Endothelial cell of umbilical vein (primary cell): ENCODE measurements around the gene BLTP3A. TPM values are rescaled to one million over a fixed set of nuclear protein-coding genes. Genes with fewer than 3 reads are reported as not detected.

ENCODE experiments used
- BruUV-seq: library from RNA; stranded (reverse); fragments of 400-500 nt; replicated peaks from 2 replicates; lab custom pipeline; 2021; lab: Mats Ljungman, UMichigan
- CTCF ChIA-PET: fragments of 300-600, 350-600 bp; sonication (Branson Sonifier 250); formaldehyde crosslinking; loops from one replicate; lab custom pipeline; 2021; ENCODE audit warnings: antibody characterized with exemption, inconsistent platforms; lab: Charles Lee
- POLR2A ChIA-PET: fragments of 300-600, 350-600 bp; sonication (Branson Sonifier 250); formaldehyde crosslinking; loops from one replicate; lab custom pipeline; 2021; ENCODE audit warnings: antibody characterized with exemption, inconsistent platforms; lab: Charles Lee
- DNase-seq: peaks from one replicate; pipeline ENCODE4 v3.0.0-alpha.2; 2011; ENCODE audit warnings: low read depth, low spot score
- FAIRE-seq: peaks from 2 replicates; lab custom pipeline; 2011; peaks lifted over from hg19 to GRCh38; lab: Jason Lieb, UNC
- H2AFZ ChIP-seq: 2 replicates; pipeline ENCODE4 v1.6.0; 2012; ENCODE audit warnings: low read depth, low read length, control low read depth, inconsistent platforms
- H3K27ac ChIP-seq: 2 replicates; pipeline ENCODE4 v1.5.1; 2011; ENCODE audit warnings: low read depth, mild to moderate bottlenecking, control low read depth, low read length, moderate library complexity; ENCODE audit not compliant: insufficient read depth
- H3K27me3 ChIP-seq, 2 experiments: 2 replicates each; pipeline versions ENCODE4 v1.6.0 to v1.6.1; 2011; ENCODE audit warnings: low read length in 2 of 2, mixed read lengths in 1 of 2; ENCODE audit not compliant: control insufficient read depth in 2 of 2, insufficient read depth in 2 of 2
- H3K36me3 ChIP-seq, 2 experiments: 2 replicates in 1 of 2; 3 replicates in 1 of 2; pipeline ENCODE4 v1.5.1; 2011; ENCODE audit warnings: low read length in 2 of 2, mild to moderate bottlenecking in 1 of 2, moderate library complexity in 1 of 2; ENCODE audit not compliant: control insufficient read depth in 2 of 2, insufficient read depth in 2 of 2; ENCODE audit errors: extremely low read depth in 1 of 2
- H3K4me1 ChIP-seq: 3 replicates; pipeline ENCODE4 v1.5.1; 2011; ENCODE audit warnings: mild to moderate bottlenecking, low read length; ENCODE audit not compliant: control insufficient read depth, insufficient read depth; ENCODE audit errors: extremely low read depth
- H3K4me2 ChIP-seq: 2 replicates; pipeline ENCODE4 v1.6.1; 2011; ENCODE audit warnings: low read length, control low read depth, mixed read lengths; ENCODE audit not compliant: insufficient read depth
- H3K4me3 ChIP-seq, 3 experiments: fragments of 200-600 bp in 1 of 3; sonication (generic), shearing (Covaris generic) in 1 of 3; replicated peaks in 1 of 3; 2 replicates each; pipeline ENCODE4 v1.5.1; 2011 to 2016; ENCODE audit warnings: control low read depth in 3 of 3, low read length in 3 of 3, mild to moderate bottlenecking in 2 of 3, inconsistent platforms in 1 of 3, low read depth in 1 of 3, moderate library complexity in 1 of 3; ENCODE audit not compliant: insufficient read depth in 1 of 3
- H3K79me2 ChIP-seq: 2 replicates; pipeline ENCODE4 v1.6.0; 2012; ENCODE audit warnings: low read length, inconsistent platforms; ENCODE audit not compliant: control insufficient read depth, insufficient read depth
- H3K9ac ChIP-seq: replicated peaks from 2 replicates; pipeline ENCODE3; 2011; ENCODE audit warnings: low read length, control low read depth; ENCODE audit not compliant: insufficient read depth; ENCODE audit errors: extremely low read depth
- H3K9me1 ChIP-seq: replicated peaks from 3 replicates; pipeline ENCODE4 v1.6.0; 2011; ENCODE audit warnings: mild to moderate bottlenecking, low read length; ENCODE audit not compliant: control insufficient read depth, insufficient read depth; ENCODE audit errors: extremely low read depth
- H3K9me3 ChIP-seq: replicated peaks from 2 replicates; pipeline ENCODE4 v1.5.1; 2012; ENCODE audit warnings: low read length, inconsistent platforms; ENCODE audit not compliant: control insufficient read depth, insufficient read depth
- H4K20me1 ChIP-seq: replicated peaks from 2 replicates; pipeline ENCODE3; 2011; ENCODE audit warnings: mild to moderate bottlenecking, low read length; ENCODE audit not compliant: control insufficient read depth, insufficient read depth; ENCODE audit errors: extremely low read depth
- EZH2 ChIP-seq: IDR thresholded peaks from 2 replicates; pipeline ENCODE4 v1.6.1; 2012; ENCODE audit warnings: borderline replicate concordance, low read depth, mild to moderate bottlenecking, moderate library complexity, low read length, inconsistent platforms; ENCODE audit not compliant: severe bottlenecking
- FOS ChIP-seq: IDR thresholded peaks from 2 replicates; pipeline ENCODE4 v1.6.1; 2011; ENCODE audit warnings: mild to moderate bottlenecking, low read length, moderate library complexity, borderline replicate concordance; ENCODE audit not compliant: insufficient read depth
- GATA2 ChIP-seq: IDR thresholded peaks from 2 replicates; pipeline ENCODE4 v1.7.0; 2011; ENCODE audit warnings: low read depth, mild to moderate bottlenecking, moderate library complexity, mixed read lengths, low read length; ENCODE audit not compliant: insufficient read length, insufficient read depth
- JUN ChIP-seq: IDR thresholded peaks from 2 replicates; pipeline ENCODE4 v1.6.1; 2011; ENCODE audit warnings: borderline replicate concordance, low read depth; ENCODE audit not compliant: insufficient read length, insufficient read depth
- MYC ChIP-seq: IDR thresholded peaks from one replicate; pipeline ENCODE4 v1.6.1; 2011; ENCODE audit warnings: mild to moderate bottlenecking, low read depth, low read length
- POLR2A ChIP-seq: IDR thresholded peaks from 2 replicates; pipeline ENCODE4 v1.6.1; 2012; ENCODE audit warnings: low read depth, mild to moderate bottlenecking, control low read depth, low read length
- POLR2AphosphoS5 ChIP-seq: IDR thresholded peaks from 2 replicates; pipeline ENCODE4 v1.6.1; 2012; ENCODE audit warnings: low read depth, mild to moderate bottlenecking, control low read depth, low read length, moderate library complexity; ENCODE audit not compliant: insufficient read depth
- dilution Hi-C: fragments of 300-500 bp; cut with MboI; formaldehyde crosslinking; loops from one replicate; pipeline ENCODE4 v1.15.0; 2019; ENCODE audit warnings: low sequenced_read_pairs; ENCODE audit not compliant: extremely low pct_ligation_motif_present
- intact Hi-C: fragments of 100-400 bp; cut with micrococcal nuclease; formaldehyde crosslinking; loops from one replicate; pipeline ENCODE4 v1.10.0; 2022
- polyA plus RNA-seq, 4 experiments: library from polyadenylated mRNA; depleted of rRNA in 3 of 4; stranded (reverse) in 3 of 4; unstranded in 1 of 4; fragments of >200 nt; gene quantifications; 2 replicates each; pipeline versions ENCODE4 v1.2.1 to v1.2.3, GENCODE V29; 2011 to 2012; ENCODE audit warnings: missing spikeins in 1 of 4
- total RNA-seq: library from RNA; stranded (reverse); gene quantifications from 2 replicates; pipeline ENCODE4 v1.2.3, GENCODE V29; 2021
- TF ChIP-seq, protein P1 (sequence below): IDR thresholded peaks from 2 replicates; pipeline ENCODE4 v1.6.1; 2011; ENCODE audit not compliant: insufficient read depth, insufficient read length
- TF ChIP-seq, protein P2 (sequence below), 2 donors: IDR thresholded peaks; 1 replicate in 1 of 2; 2 replicates in 1 of 2; pipeline ENCODE4 v1.5.1; 2011; ENCODE audit warnings: low read length in 2 of 2, mild to moderate bottlenecking in 2 of 2, moderate library complexity in 2 of 2, control low read depth in 1 of 2, inconsistent platforms in 1 of 2, low read depth in 1 of 2; ENCODE audit not compliant: insufficient read depth in 1 of 2; ENCODE audit errors: extremely low read depth in 1 of 2

BLTP3A gene
- total and polyA plus RNA-seq, 2 donors (not counting 3 experiments of a cell fraction or from before 2014, with no cell fraction given) = 4.6 to 9.3 TPM

DNA sequence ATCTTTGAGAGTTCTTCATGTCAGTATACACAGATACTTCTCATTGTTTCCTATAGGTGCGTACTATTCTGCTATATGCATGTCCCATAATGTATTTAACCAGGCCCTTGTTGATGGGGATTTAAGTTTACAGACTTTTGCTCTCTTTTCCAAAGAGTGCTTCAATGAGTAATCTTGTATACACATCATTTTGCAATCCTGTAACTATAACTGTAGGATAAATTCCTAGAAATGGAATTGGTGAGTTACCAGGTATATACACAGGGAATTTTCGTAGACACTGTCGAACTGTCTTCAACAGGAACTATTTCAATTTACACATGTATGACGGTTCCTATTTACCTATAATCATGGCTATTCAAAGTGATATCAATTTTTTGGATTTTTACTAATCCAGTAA lies 49.8 kb upstream of the BLTP3A start:
- H3K4me2 ChIP-seq = no peak overlapping the region
- dilution Hi-C loops (no loop called here), intact Hi-C loops (no loop called here)
- POLR2A ChIA-PET = no interaction called here
- no peaks in the 10 kb centered on the region for H3K9me1 ChIP-seq
- no peak for DNase-seq
- TF ChIP-seq FOS (no peak), EZH2 (no peak), GATA2 (no peak), POLR2AphosphoS5 (no peak), POLR2A (no peak), JUN (no peak), MYC (no peak)
- TF ChIP-seq, protein P1, sequence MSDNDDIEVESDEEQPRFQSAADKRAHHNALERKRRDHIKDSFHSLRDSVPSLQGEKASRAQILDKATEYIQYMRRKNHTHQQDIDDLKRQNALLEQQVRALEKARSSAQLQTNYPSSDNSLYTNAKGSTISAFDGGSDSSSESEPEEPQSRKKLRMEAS = no peak
- TF ChIP-seq, protein P2, sequence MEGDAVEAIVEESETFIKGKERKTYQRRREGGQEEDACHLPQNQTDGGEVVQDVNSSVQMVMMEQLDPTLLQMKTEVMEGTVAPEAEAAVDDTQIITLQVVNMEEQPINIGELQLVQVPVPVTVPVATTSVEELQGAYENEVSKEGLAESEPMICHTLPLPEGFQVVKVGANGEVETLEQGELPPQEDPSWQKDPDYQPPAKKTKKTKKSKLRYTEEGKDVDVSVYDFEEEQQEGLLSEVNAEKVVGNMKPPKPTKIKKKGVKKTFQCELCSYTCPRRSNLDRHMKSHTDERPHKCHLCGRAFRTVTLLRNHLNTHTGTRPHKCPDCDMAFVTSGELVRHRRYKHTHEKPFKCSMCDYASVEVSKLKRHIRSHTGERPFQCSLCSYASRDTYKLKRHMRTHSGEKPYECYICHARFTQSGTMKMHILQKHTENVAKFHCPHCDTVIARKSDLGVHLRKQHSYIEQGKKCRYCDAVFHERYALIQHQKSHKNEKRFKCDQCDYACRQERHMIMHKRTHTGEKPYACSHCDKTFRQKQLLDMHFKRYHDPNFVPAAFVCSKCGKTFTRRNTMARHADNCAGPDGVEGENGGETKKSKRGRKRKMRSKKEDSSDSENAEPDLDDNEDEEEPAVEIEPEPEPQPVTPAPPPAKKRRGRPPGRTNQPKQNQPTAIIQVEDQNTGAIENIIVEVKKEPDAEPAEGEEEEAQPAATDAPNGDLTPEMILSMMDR (IDR thresholded peaks at IDR 0.05; ENCODE audit: extremely low read depth in 1 of 2, insufficient read depth in 1 of 2, low read depth in 1 of 2, low read length in 2 of 2) = no peak
- BruUV-seq = no TSS peak
- H3K4me3 ChIP-seq = no peak overlapping the region
- no peak overlapping the region for H3K9ac ChIP-seq
- CTCF ChIA-PET = interaction anchor here (1.2 kb wide), 1 partner anchor 12 kb away, joined by 3 read pairs; no protein-coding TSS in a partner anchor
- H3K4me1 ChIP-seq = no peaks in the 10 kb centered on the region
- H2AFZ ChIP-seq = no peak overlapping the region
- H3K36me3 ChIP-seq = no peaks in the 10 kb centered on the region
- no peaks in the 10 kb centered on the region for H3K9me3 ChIP-seq
- H3K27me3 ChIP-seq = no peaks in the 10 kb centered on the region
- FAIRE-seq = no peak
- H4K20me1 ChIP-seq = no peaks in the 10 kb centered on the region
- no peaks in the 10 kb centered on the region for H3K79me2 ChIP-seq
- H3K27ac ChIP-seq = no peak overlapping the region
